Hepatocyte (in vitro differentiated cells): Measurements from ENCODE around the gene ZBTB20. TPM values are rescaled to one million over a fixed set of nuclear protein-coding genes. Genes with fewer than 3 reads are reported as not detected.

ENCODE experiments used
- DNase-seq: peaks from one replicate; pipeline ENCODE4 v3.0.0-alpha.2; 2016; ENCODE audit warnings: low spot score
- H2AFZ ChIP-seq: fragments of 200-600 bp; sonication (generic); 2 replicates; pipeline ENCODE4 v1.6.0; 2016; ENCODE audit warnings: antibody characterized with exemption, mild to moderate bottlenecking
- H3K27ac ChIP-seq: fragments of 200-600 bp; sonication (generic); 2 replicates; pipeline ENCODE4 v1.5.1; 2016; ENCODE audit warnings: mild to moderate bottlenecking
- H3K27me3 ChIP-seq: fragments of 200-600 bp; sonication (generic); 2 replicates; pipeline ENCODE4 v1.6.1; 2016
- H3K36me3 ChIP-seq: fragments of 200-600 bp; sonication (generic); replicated peaks from 2 replicates; pipeline ENCODE4 v1.5.1; 2016; ENCODE audit warnings: low read depth; ENCODE audit not compliant: insufficient read depth
- H3K4me1 ChIP-seq: fragments of 200-600 bp; sonication (generic); 2 replicates; pipeline ENCODE4 v1.5.1; 2016; ENCODE audit warnings: mild to moderate bottlenecking, moderate library complexity; ENCODE audit not compliant: insufficient read depth
- H3K4me2 ChIP-seq: fragments of 200-600 bp; sonication (generic); 2 replicates; pipeline ENCODE4 v1.6.0; 2016
- H3K4me3 ChIP-seq: fragments of 200-600 bp; sonication (generic); 2 replicates; pipeline ENCODE4 v1.5.1; 2016; ENCODE audit warnings: mild to moderate bottlenecking
- H3K79me2 ChIP-seq: fragments of 200-600 bp; sonication (generic); 2 replicates; pipeline ENCODE4 v1.6.0; 2017; ENCODE audit warnings: mild to moderate bottlenecking
- H3K9me2 ChIP-seq: fragments of 200-600 bp; sonication (generic); replicated peaks from 2 replicates; pipeline ENCODE4 v1.6.0; 2017; ENCODE audit warnings: mild to moderate bottlenecking; ENCODE audit not compliant: insufficient read depth
- H3K9me3 ChIP-seq: fragments of 200-600 bp; sonication (generic); 2 replicates; pipeline ENCODE4 v1.5.1; 2016; ENCODE audit warnings: low read depth, mild to moderate bottlenecking
- H4K20me1 ChIP-seq: fragments of 200-600 bp; sonication (generic); 2 replicates; pipeline ENCODE4 v1.6.0; 2016; ENCODE audit warnings: mild to moderate bottlenecking; ENCODE audit not compliant: insufficient read depth, poor library complexity, severe bottlenecking
- CTCF ChIP-seq: fragments of 200-600 bp; sonication (generic); IDR thresholded peaks from 2 replicates; pipeline ENCODE4 v1.5.1; 2016; ENCODE audit warnings: antibody characterized with exemption, mild to moderate bottlenecking; ENCODE audit not compliant: poor library complexity
- EZH2 ChIP-seq: fragments of 200-600 bp; sonication (generic); IDR thresholded peaks from 2 replicates; pipeline ENCODE4 v1.6.1; 2016; ENCODE audit warnings: antibody characterized with exemption, mild to moderate bottlenecking, borderline replicate concordance
- EZH2phosphoT487 ChIP-seq: fragments of 200-600 bp; sonication (generic); IDR thresholded peaks from one replicate; pipeline ENCODE4 v1.6.1; 2018; ENCODE audit warnings: antibody characterized with exemption, mild to moderate bottlenecking, low read depth, moderate library complexity; ENCODE audit not compliant: unreplicated experiment, severe bottlenecking
- WGBS: methylation state at CpG from one replicate; pipeline ENCODE4 v1.1.6; 2016; ENCODE audit warnings: low lambda C conversion rate; ENCODE audit errors: missing lambda C conversion rate; 5-methylcytosine and 5-hydroxymethylcytosine counted together
- polyA plus RNA-seq: library from polyadenylated mRNA; unstranded; fragments of >200 nt; fragmentation: Nextera tagmentation; extraction: Ambion mirVana; gene quantifications from 2 replicates; pipeline ENCODE4 v1.2.1, GENCODE V29; 2016
- total RNA-seq: library from RNA; depleted of rRNA; stranded (reverse); fragments of >200 nt; gene quantifications from 2 replicates; pipeline ENCODE4 v1.2.3, GENCODE V29; 2014

The ZBTB20 gene
- total and polyA plus RNA-seq, 2 experiments from 2014 or later = 25.8 to 28.0 TPM

GRCh38 chr3:114624571-114625181 lies 522.4 kb downstream of the ZBTB20 start:
- DNase-seq = peak; percentile 88
- 64% methylated on average over 10 of the region's 10 CpGs for WGBS
- Histone ChIP-seq H3K9me2 (no peaks in the 10 kb centered on the region), H3K9me3 (no peaks in the 10 kb centered on the region), H3K27me3 (no peaks in the 10 kb centered on the region), H2AFZ (no peak overlapping the region), H3K27ac (peak overlapping the region; percentile 94), H3K79me2 (peaks cover 10% of the 10 kb centered on the region), H3K36me3 (no peaks in the 10 kb centered on the region), H3K4me1 (peaks cover 18% of the 10 kb centered on the region), H3K4me2 (peak overlapping the region; percentile 59), H3K4me3 (no peak overlapping the region), H4K20me1 (no peaks in the 10 kb centered on the region)
- no peak for TF ChIP-seq EZH2phosphoT487
- no peak for TF ChIP-seq EZH2
- TF ChIP-seq CTCF = no peak

GRCh38 chr3:114624047-114624445 lies 523.0 kb downstream of the ZBTB20 start:
- TF ChIP-seq CTCF (no peak), EZH2 (no peak), EZH2phosphoT487 (no peak)
- no peaks in the 10 kb centered on the region for H3K9me3 ChIP-seq
- peaks cover 18% of the 10 kb centered on the region for H3K4me1 ChIP-seq
- H3K27ac ChIP-seq = peak overlapping the region; percentile 94
- no peaks in the 10 kb centered on the region for H4K20me1 ChIP-seq
- no peak overlapping the region for H2AFZ ChIP-seq
- H3K27me3 ChIP-seq = no peaks in the 10 kb centered on the region
- peaks cover 10% of the 10 kb centered on the region for H3K79me2 ChIP-seq
- H3K9me2 ChIP-seq = no peaks in the 10 kb centered on the region
- H3K36me3 ChIP-seq = no peaks in the 10 kb centered on the region
- DNase-seq = peak; percentile 46
- WGBS = 40% methylated on average over 6 of the region's 6 CpGs
- H3K4me3 ChIP-seq = no peak overlapping the region
- H3K4me2 ChIP-seq = peak overlapping the region; percentile 59

GRCh38 chr3:114623420-114624046 lies 523.6 kb downstream of the ZBTB20 start:
- Histone ChIP-seq H4K20me1 (no peaks in the 10 kb centered on the region), H3K4me1 (peaks cover 18% of the 10 kb centered on the region), H3K4me3 (no peak overlapping the region), H3K9me2 (no peaks in the 10 kb centered on the region), H3K79me2 (peaks cover 10% of the 10 kb centered on the region), H3K27me3 (no peaks in the 10 kb centered on the region), H3K4me2 (peak overlapping the region; percentile 59), H3K36me3 (no peaks in the 10 kb centered on the region), H3K9me3 (no peaks in the 10 kb centered on the region), H3K27ac (peak overlapping the region; percentile 94), H2AFZ (no peak overlapping the region)
- TF ChIP-seq CTCF (no peak), EZH2 (no peak), EZH2phosphoT487 (no peak)
- 74% methylated on average over 5 of the region's 5 CpGs for WGBS
- no peak for DNase-seq
